C1 segment of cervical spinal cord (tissue), 14 donors: ENCODE data around the gene SLC10A6.

Experiments used
- DNase-seq, 14 donors: peaks; one replicate each; lab custom pipeline; 2025; lab: John Stamatoyannopoulos, UW

Gene SLC10A6

GRCh38 chr4:86788826-86789225 is 60.4 kb downstream of the SLC10A6 start:
- no peak for DNase-seq

DNA sequence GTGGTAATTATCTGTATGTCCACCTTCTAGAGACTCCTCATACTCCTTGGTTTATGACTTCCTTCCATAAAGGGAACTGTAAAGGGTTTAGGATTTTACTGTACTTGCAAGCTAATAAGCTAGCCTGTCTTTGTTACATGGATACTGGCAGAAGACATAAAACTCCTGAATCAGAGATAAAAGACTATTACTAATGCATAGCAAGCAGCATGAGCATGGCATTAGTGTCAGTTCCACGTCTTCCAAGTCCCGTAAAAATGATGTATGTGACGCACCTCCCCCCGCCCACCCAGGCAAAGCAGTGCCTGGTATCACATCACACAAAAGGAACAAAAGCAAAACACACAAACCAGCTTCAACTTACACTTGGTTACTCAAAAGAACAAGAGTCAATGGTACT is 71.0 kb downstream of the SLC10A6 start:
- DNase-seq, result no peak

- no peak for DNase-seq
Observed at GRCh38 chr4:86775061-86775460, 74.1 kb downstream of the SLC10A6 start.
